ENCODE data around the gene FASN. TPM values are rescaled to one million over a fixed set of nuclear protein-coding genes. Genes with fewer than 3 reads are reported as not detected.

Gene FASN
- total RNA-seq, 1 experiment from 2014 or later = 433 TPM

- Mint-ChIP-seq H3K4me1 (peaks cover 0 to 13% of the 10 kb centered on the region in 2 experiments; a peak in 2 of 4 replicates), H3K27ac (peak within 1 kb of the TSS in 1 of 3 experiments; percentile 64; a peak in 2 of 7 replicates), H3K36me3 (ENCODE audit: insufficient read depth in 1 of 3, low read depth in 3 of 3) (peaks cover 10 to 47% (median 42%) of the 10 kb centered on the region in 3 experiments; a peak in 6 of 7 replicates), H3K4me3 (peak within 1 kb of the TSS; percentile 89 to 93), H3K9me3 (no peaks in the 10 kb centered on the region), H3K27me3 (ENCODE audit: low read depth) (no peaks in the 10 kb centered on the region; the same call in 1 of the 2 replicates)
- no CpG with 5 or more reads among the region's 94 CpGs for WGBS (ENCODE audit: extremely low coverage, insufficient read length, low lambda C conversion rate)
- Histone ChIP-seq H3K56ac (ENCODE audit: insufficient read length, low read depth, low read length) (no peak within 1 kb of the TSS), H3K9ac (ENCODE audit: extremely low read depth, insufficient read length, low read length) (peak within 1 kb of the TSS; percentile 43), H4K8ac (replicated peaks; ENCODE audit: insufficient read length, low read depth, low read length) (no peak within 1 kb of the TSS), H3K23ac (ENCODE audit: insufficient read length, low read depth, low read length) (no peak within 1 kb of the TSS), H2BK15ac (ENCODE audit: low read depth, low read length) (no peak within 1 kb of the TSS), H4K5ac (ENCODE audit: insufficient read length, low read depth, low read length) (no peak within 1 kb of the TSS), H2BK120ac (ENCODE audit: low read depth, low read length, poor library complexity, severe bottlenecking) (no peak within 1 kb of the TSS), H3K79me1 (ENCODE audit: insufficient read depth, low read depth, low read length, poor library complexity, severe bottlenecking) (peaks cover 2% of the 10 kb centered on the region), H2AFZ (ENCODE audit: low read length) (no peak within 1 kb of the TSS), H3K18ac (ENCODE audit: insufficient read length, low read depth, low read length) (no peak within 1 kb of the TSS), H3K14ac (ENCODE audit: insufficient read depth, low read length) (no peak within 1 kb of the TSS; the same call in 1 of the 2 replicates), H3K9me3 (ENCODE audit: control insufficient read depth, low read depth, low read length) (no peaks in the 10 kb centered on the region), H2AK5ac (ENCODE audit: insufficient read length, low read length) (no peak within 1 kb of the TSS), H3K4me2 (ENCODE audit: insufficient read depth, insufficient read length, low read length) (peak within 1 kb of the TSS; percentile 72), H2BK20ac (ENCODE audit: low read depth, low read length, poor library complexity, severe bottlenecking) (no peak within 1 kb of the TSS), H2BK12ac (ENCODE audit: insufficient read length, low read depth, low read length) (no peak within 1 kb of the TSS), H3K27ac (ENCODE audit: insufficient read length, low read depth, low read length) (no peak within 1 kb of the TSS), H2BK5ac (ENCODE audit: insufficient read length, low read length) (no peak within 1 kb of the TSS), H3K79me2 (ENCODE audit: insufficient read depth, low read length) (no peaks in the 10 kb centered on the region), H3K4me1 (ENCODE audit: insufficient read depth, low read length) (no peaks in the 10 kb centered on the region), H3K27me3 (ENCODE audit: insufficient read depth, low read length) (no peaks in the 10 kb centered on the region), H3K23me2 (ENCODE audit: insufficient read length, low read depth, low read length, poor library complexity, severe bottlenecking) (no peaks in the 10 kb centered on the region), H4K91ac (ENCODE audit: insufficient read length, low read depth, low read length) (no peak within 1 kb of the TSS), H3T11ph (ENCODE audit: low read length) (no peak within 1 kb of the TSS), H4K20me1 (ENCODE audit: control insufficient read depth, insufficient read depth, insufficient read length) (peaks cover 3% of the 10 kb centered on the region), H3K4ac (ENCODE audit: low read depth, low read length) (no peak within 1 kb of the TSS)
- peak; percentile 75 for DNase-seq
- no peak for TF ChIP-seq CTCF (conservative IDR thresholded peaks at IDR 0.05)
Measured at GRCh38 chr17:82051776-82052637, 46.0 kb downstream of the FASN start, which contains the start of the genes GPS1 and RFNG. GPS1 (plus strand) TSS chr17:82051898; CDS start chr17:82051932, 34 bp downstream. RFNG (minus strand) TSS chr17:82051811; CDS start chr17:82051766, 45 bp downstream.

Measured in H9 (cell line).